ENCODE measurements around the gene APOL4.

DNA sequence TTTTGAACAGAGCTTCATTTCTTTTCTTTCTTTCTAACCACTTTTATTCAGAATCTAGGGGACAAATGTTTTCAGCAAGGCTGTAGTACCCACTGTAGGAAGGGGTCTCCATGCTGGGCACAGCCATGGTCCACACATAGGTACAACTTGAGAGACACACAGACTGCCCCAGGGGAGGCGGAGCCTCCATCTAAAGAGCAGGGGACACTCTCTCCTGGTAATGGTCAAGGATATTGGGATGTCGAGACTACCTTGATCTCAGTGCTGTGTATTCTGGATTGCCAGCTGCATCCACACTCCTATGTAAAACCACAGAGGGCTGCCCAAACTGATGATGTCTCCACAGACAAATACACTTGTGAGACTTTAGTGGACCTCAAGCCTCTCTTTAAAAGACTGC is 38.1 kb downstream of the APOL4 start:
- TF ChIP-seq CTCF (IDR thresholded peaks at IDR 0.05; ENCODE audit: insufficient read depth, low read depth, low read length): no peak
- no peak for TF ChIP-seq EZH2 (IDR thresholded peaks at IDR 0.05; ENCODE audit: insufficient read depth, low read length)

All from astrocyte (in vitro differentiated cells and primary cell).